DMS153 treated with DMSO at 0.1 percent for 48 hours (cell line): ENCODE results near the gene MEGF10.
"Not testable (repeated sequence)": the region's sequence is repeated elsewhere in the genome, so short reads cannot be mapped to it uniquely, and the experiment has no call there.

Source experiments
- DNase-seq: peaks from one replicate; lab custom pipeline; 2025; ENCODE audit not compliant: unreplicated experiment; lab: John Stamatoyannopoulos, UW

MEGF10 gene

GRCh38 chr5:127290019-127290945 is at the start of gene MEGF10:
TSS of gene MEGF10 (plus strand) at chr5:127290796. CDS start at chr5:127331309, 40,513 bp downstream.
- DNase-seq = no peak

- no peak for DNase-seq
Observed at GRCh38 chr5:127243011-127243410, 47.6 kb upstream of the MEGF10 start.

DNA sequence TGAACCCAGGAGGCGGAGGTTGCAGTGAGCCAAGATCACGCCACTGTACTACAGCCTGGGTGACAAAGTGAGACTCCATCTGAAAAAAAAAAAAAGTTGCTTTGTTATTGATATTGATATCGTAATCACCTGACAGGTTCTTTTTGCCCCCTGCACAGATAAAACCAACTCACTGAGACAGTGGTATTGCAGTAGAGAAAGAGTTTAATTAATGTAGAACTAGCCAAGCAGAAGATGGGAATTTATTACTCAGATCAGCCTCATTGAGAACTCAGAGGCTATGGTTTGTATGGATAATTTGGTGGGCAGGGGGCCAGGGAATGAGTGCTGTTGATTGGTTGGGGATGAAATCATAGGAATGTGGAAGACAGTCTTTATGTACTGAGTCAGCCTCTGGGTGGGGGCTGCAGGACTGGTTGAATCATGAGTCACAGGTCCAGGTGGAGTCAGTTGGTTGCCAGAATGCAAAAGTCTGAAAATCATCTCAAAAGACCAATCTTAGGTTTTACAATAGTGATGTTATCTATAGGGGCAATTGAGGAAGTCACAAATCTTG is 35.8 kb upstream of the MEGF10 start:
- DNase-seq = no peak

GRCh38 chr5:127256886-127257597 is 33.6 kb upstream of the MEGF10 start:
- no peak for DNase-seq

GRCh38 chr5:127260686-127261085 is 29.9 kb upstream of the MEGF10 start:
- no peak for DNase-seq

- DNase-seq = not testable (repeated sequence)
Observed at GRCh38 chr5:127265473-127265872, 25.1 kb upstream of the MEGF10 start.

GRCh38 chr5:127268342-127268741 is 22.3 kb upstream of the MEGF10 start:
- not testable (repeated sequence) for DNase-seq

DNA sequence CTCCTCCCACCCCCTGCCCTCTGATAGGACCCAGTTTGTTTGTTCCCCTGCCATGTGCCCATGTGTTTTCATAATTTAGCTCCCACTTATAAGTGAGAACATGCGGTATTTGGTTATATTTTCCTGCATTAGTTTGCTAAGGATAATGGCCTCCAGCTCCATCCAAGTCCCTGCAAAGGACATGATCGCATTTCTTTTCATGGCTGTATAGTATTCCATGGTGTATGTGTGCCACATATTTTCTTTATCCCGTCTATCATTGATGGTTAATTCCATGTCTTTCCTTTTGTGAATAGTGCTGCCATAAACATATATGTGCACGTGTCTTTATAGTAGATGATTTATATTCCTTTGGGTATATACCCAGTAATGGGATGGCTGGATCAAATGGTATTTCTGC is 19.9 kb upstream of the MEGF10 start:
- DNase-seq = not testable (repeated sequence)

- no peak for DNase-seq
Observed at GRCh38 chr5:127275641-127276193, 14.9 kb upstream of the MEGF10 start.

DNA sequence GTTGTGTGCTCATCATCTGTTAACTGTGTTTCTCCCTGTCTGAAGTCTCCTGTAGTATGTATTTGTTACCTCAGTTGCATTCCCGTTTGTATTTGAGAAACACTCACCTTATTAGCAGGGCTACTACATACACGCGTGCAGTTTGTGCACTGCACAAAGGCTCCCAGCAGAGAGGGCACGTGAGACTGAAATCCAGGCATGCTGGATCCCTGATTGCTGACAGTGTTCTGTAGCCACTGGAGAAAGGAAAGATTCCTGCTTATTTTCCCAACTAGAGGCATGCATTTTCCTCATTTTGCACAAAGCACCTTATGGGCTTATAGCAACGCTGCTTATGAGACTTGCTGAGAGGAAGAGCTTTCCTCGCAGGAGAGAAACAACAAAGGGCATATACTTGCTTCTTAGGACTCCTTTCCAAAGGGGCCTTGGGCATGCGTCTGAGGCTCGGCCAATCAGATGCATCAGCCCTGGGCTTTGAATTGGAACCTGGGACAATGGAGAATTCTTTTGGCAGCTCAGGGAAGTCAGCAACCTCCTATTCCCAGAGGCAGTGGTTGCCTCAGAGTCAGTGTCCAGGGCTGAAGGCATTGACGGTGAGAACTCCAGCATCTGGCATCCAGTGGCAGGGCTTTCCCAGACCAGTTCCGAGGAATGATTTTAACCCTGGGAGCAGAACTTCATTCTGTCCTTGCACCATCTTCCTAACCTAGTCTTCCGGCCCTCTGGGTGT is 9.9 kb upstream of the MEGF10 start:
- no peak for DNase-seq

DNA sequence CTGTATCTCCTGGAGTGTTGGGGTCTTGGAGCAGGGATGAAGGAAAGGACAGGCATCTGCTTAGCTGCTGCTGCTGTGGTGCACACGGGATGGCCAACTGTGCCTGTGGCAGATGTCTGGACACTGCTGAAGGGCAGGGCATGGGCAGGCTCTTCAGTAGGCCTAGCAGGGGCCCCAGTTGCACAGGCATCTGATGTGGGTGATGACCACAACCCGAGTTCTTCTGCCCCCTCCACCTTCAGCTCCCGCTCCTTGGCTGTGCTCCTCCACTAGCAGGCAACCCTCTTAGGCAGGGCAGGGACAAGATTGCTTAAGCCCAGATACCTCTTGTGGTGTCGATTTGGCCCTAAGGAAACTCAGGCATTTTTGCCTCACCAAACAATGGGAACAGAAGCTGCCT is 9.0 kb upstream of the MEGF10 start:
- DNase-seq = no peak

- DNase-seq = no peak
Observed at GRCh38 chr5:127288676-127289075, 1.9 kb upstream of the MEGF10 start.

- DNase-seq = no peak
Observed at GRCh38 chr5:127290946-127291693, 524 bp downstream of the MEGF10 start.

DNA sequence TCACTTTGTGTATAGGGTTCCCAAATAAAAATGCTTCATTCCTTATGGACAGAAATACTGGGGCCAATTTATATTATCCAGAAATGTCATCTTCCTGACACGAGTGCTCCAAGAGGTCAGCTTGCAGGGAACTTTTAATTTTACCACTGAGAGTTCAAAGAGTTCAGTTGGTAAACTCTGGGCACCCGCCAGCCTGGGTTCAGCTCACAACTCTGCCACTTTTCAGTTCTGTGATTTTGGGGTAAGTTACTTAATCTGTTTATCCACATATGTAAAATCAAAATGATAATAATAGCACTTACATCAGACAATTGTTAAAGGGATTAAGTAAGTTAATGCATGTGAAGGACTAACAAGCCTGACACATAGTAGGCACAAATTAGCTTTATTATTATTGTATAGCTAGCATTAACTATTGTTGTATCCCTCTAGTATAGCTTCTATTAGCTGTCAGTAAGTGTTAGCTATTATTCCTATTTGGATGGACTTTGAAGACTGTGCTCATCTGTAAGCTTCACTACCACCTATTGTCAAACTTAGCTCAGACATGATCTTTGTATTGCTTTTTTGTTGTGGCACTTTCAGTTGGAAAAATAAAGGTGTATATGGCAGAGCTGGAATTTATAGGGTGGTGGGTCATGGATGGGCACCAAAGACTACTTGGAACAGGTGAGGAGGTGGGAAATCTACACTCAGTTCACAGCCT is 1.6 kb downstream of the MEGF10 start:
- DNase-seq = no peak

GRCh38 chr5:127293373-127293772 is 2.8 kb downstream of the MEGF10 start:
- DNase-seq = no peak

GRCh38 chr5:127294829-127295228 is 4.2 kb downstream of the MEGF10 start:
- no peak for DNase-seq

DNA sequence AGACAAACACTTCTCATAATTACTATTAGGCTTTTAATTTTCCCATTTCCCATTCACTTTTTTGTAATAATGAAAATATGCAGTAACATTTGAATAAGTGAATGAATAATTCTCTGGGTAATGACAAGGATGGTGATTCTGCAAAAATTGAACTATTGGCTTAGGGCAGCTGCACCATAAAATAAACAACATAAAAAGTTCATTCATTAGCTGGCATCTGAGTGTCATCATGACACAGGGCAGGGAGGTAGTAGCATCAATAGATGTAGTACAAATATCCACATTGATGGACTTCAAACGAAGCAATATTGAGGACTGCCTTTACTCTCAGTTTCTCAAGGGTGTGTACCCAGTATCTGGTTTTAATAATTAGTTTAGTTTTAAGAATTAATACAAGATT is 4.9 kb downstream of the MEGF10 start:
- no peak for DNase-seq

DNA sequence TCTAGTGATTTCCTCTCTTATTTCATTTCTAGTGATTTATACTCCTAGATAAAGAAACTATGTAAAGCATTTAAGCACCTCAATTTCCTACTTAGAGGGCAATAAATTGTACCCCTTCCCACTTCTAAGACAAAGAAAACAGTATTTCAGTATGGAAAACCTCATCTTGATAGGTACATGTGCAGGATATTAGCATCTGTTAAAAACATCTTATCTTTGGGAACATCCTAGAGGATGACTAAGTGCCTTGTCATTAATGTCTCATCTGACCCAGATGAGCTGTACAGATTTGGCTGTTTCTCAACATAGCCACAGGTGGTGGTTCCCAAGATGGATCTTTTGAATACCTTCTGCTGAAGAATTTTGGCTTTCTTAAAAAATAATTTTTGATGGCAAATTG is 5.7 kb downstream of the MEGF10 start:
- no peak for DNase-seq

DNA sequence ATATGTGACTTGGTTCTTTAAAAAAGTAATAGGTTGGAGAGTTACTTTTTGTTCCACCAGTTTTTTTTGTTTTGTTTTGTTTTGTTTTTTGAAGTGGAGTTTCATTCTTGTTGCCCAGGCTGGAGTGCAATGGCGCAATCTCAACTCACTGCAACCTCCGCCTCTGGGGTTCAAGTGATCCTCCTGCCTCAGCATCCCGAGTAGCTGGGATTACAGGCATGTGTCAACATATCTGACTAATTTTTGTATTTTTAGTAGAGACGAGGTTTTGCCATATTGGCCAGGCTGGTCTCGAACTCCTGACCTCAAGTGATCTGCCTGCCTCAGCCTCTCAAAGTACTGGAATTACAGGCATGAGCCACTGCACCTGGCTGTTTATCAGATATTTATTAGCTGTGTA is 6.3 kb downstream of the MEGF10 start:
- not testable (repeated sequence) for DNase-seq
